Skeletal muscle satellite cell (primary cell): ENCODE results near the gene AWAT1.
"Not testable (repeated sequence)": the region's sequence is repeated elsewhere in the genome, so short reads cannot be mapped to it uniquely, and the experiment has no call there.

Experiments used
- H3K27me3 ChIP-seq: 2 replicates; pipeline ENCODE4 v1.7.0; 2013; ENCODE audit warnings: low read length; ENCODE audit not compliant: control insufficient read depth, insufficient read depth
- H3K36me3 ChIP-seq: 2 replicates; pipeline ENCODE4 v1.7.0; 2013; ENCODE audit warnings: mild to moderate bottlenecking, control low read depth, low read length; ENCODE audit not compliant: insufficient read depth
- H3K4me1 ChIP-seq: 2 replicates; pipeline ENCODE4 v1.7.0; 2013; ENCODE audit warnings: low read length; ENCODE audit not compliant: control insufficient read depth, insufficient read depth
- H3K4me2 ChIP-seq: 2 replicates; pipeline ENCODE4 v1.7.0; 2013; ENCODE audit warnings: mild to moderate bottlenecking, low read length
- H3K4me3 ChIP-seq: 2 replicates; pipeline ENCODE4 v1.7.0; 2013; ENCODE audit warnings: low read length
- H3K9ac ChIP-seq: 2 replicates; pipeline ENCODE4 v1.7.0; 2013; ENCODE audit warnings: mild to moderate bottlenecking, low read depth, low read length, moderate library complexity
- H3K9me3 ChIP-seq: replicated peaks from 2 replicates; pipeline ENCODE4 v1.7.0; 2013; ENCODE audit warnings: mild to moderate bottlenecking, control low read depth, low read length

Gene AWAT1

GRCh38 chrX:70241501-70241900, 7.0 kb downstream of the AWAT1 start:
- Histone ChIP-seq H3K4me2 (no peak overlapping the region), H3K9me3 (no peaks in the 10 kb centered on the region), H3K4me1 (no peaks in the 10 kb centered on the region), H3K27me3 (peaks cover 14% of the 10 kb centered on the region), H3K9ac (no peak overlapping the region), H3K36me3 (no peaks in the 10 kb centered on the region), H3K4me3 (no peak overlapping the region)

- H3K36me3 ChIP-seq, H3K27me3 ChIP-seq, H3K4me1 ChIP-seq, H3K9ac ChIP-seq, H3K4me3 ChIP-seq, H3K4me2 ChIP-seq, H3K9me3 ChIP-seq: not testable (repeated sequence)
These were observed 9.1 kb downstream of the AWAT1 start for GRCh38 chrX:70243601-70244000.

- H3K4me2 ChIP-seq, result no peak overlapping the region
- H3K9me3 ChIP-seq, result no peaks in the 10 kb centered on the region
- no peaks in the 10 kb centered on the region for H3K4me1 ChIP-seq
- H3K9ac ChIP-seq, result no peak overlapping the region
- H3K36me3 ChIP-seq, result no peaks in the 10 kb centered on the region
- H3K4me3 ChIP-seq, result no peak overlapping the region
- peaks cover 3% of the 10 kb centered on the region for H3K27me3 ChIP-seq
These were observed 10.4 kb downstream of the AWAT1 start for GRCh38 chrX:70244881-70245280.

- Histone ChIP-seq H3K9ac (no peak overlapping the region), H3K36me3 (no peaks in the 10 kb centered on the region), H3K9me3 (no peaks in the 10 kb centered on the region), H3K4me1 (no peaks in the 10 kb centered on the region), H3K27me3 (peaks cover 3% of the 10 kb centered on the region), H3K4me2 (no peak overlapping the region), H3K4me3 (no peak overlapping the region)
These were observed 12.8 kb downstream of the AWAT1 start for GRCh38 chrX:70247252-70247651.

- Histone ChIP-seq H3K4me3 (no peak overlapping the region), H3K9me3 (no peaks in the 10 kb centered on the region), H3K9ac (no peak overlapping the region), H3K27me3 (peaks cover 3% of the 10 kb centered on the region), H3K4me2 (no peak overlapping the region), H3K4me1 (no peaks in the 10 kb centered on the region), H3K36me3 (no peaks in the 10 kb centered on the region)
These were observed 18.0 kb downstream of the AWAT1 start for GRCh38 chrX:70252491-70252890.

DNA sequence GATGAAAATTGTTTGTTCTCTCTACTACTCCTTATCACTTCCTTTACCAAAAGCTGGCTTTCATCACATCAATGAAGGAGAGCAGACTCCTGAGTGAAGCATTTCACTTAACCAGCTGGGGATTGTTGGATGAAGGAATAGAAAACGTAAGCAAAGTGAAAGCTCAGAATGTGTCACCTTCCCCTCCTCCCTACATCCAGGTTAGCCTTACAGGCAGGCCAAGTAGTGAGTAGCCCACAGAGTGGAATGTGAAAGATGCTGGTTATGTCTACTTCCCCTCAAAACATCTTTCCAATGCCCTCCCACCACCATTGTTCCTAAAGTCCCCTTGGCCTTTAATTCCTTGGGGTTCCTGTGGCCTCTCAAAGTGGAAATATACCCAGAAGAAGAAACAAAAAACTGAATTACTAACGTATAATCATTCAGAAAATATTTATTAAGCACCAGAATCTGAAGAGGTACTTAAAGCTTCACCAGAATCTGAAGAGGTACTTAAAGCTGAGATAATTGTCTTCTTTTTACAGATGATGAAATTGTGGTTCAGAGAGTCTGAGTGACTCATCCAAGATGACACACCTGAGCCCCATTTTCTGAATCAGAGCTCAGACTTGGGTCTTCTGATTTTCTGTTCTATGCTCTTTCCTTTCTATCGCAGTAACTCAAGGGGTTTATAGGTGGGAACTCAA, 19.1 kb downstream of the AWAT1 start:
- Histone ChIP-seq H3K36me3 (no peaks in the 10 kb centered on the region), H3K9me3 (no peaks in the 10 kb centered on the region), H3K27me3 (peaks cover 3% of the 10 kb centered on the region), H3K4me2 (no peak overlapping the region), H3K4me3 (no peak overlapping the region), H3K9ac (no peak overlapping the region), H3K4me1 (no peaks in the 10 kb centered on the region)

- no peak overlapping the region for H3K4me2 ChIP-seq
- peaks cover 3% of the 10 kb centered on the region for H3K27me3 ChIP-seq
- H3K4me3 ChIP-seq, result no peak overlapping the region
- H3K9ac ChIP-seq, result no peak overlapping the region
- H3K36me3 ChIP-seq, result no peaks in the 10 kb centered on the region
- H3K4me1 ChIP-seq, result no peaks in the 10 kb centered on the region
- H3K9me3 ChIP-seq, result no peaks in the 10 kb centered on the region
These were observed 19.6 kb downstream of the AWAT1 start for GRCh38 chrX:70254063-70254400.

DNA sequence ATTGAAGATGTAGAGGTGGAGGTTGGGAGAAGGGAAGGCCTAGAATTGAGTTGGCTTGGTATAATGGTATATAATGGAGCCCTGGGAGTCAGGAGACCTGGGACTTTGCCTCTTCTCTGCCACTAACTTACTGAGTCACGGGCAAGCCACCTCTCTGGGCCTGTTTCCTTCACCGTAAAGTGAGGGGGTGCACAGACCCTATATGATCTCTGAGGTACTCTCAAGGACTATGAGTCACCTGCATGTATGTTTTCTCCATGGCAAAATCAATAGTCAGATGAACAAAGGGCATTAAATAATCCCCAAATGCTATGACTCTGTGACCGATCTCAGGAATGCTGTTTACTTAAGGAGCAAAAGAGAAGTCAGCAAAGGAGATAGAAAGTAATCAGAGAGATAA, 20.5 kb downstream of the AWAT1 start:
- Histone ChIP-seq H3K4me2 (no peak overlapping the region), H3K9me3 (no peaks in the 10 kb centered on the region), H3K4me1 (no peaks in the 10 kb centered on the region), H3K4me3 (no peak overlapping the region), H3K9ac (no peak overlapping the region), H3K36me3 (no peaks in the 10 kb centered on the region), H3K27me3 (peaks cover 3% of the 10 kb centered on the region)

GRCh38 chrX:70255452-70255851, 21.0 kb downstream of the AWAT1 start:
- no peak overlapping the region for H3K4me3 ChIP-seq
- H3K27me3 ChIP-seq, result peaks cover 3% of the 10 kb centered on the region

GRCh38 chrX:70257423-70258288, 23.2 kb downstream of the AWAT1 start:
- no peaks in the 10 kb centered on the region for H3K36me3 ChIP-seq
- H3K4me3 ChIP-seq, result no peak overlapping the region
- H3K9me3 ChIP-seq, result no peaks in the 10 kb centered on the region
- no peaks in the 10 kb centered on the region for H3K4me1 ChIP-seq
- H3K9ac ChIP-seq, result no peak overlapping the region
- H3K27me3 ChIP-seq, result peaks cover 3% of the 10 kb centered on the region
- no peak overlapping the region for H3K4me2 ChIP-seq

More at GRCh38 chrX:70255452-70255851, 21.0 kb downstream of the AWAT1 start:
- Histone ChIP-seq H3K9ac (no peak overlapping the region), H3K9me3 (no peaks in the 10 kb centered on the region), H3K4me2 (no peak overlapping the region), H3K36me3 (no peaks in the 10 kb centered on the region), H3K4me1 (no peaks in the 10 kb centered on the region)

DNA sequence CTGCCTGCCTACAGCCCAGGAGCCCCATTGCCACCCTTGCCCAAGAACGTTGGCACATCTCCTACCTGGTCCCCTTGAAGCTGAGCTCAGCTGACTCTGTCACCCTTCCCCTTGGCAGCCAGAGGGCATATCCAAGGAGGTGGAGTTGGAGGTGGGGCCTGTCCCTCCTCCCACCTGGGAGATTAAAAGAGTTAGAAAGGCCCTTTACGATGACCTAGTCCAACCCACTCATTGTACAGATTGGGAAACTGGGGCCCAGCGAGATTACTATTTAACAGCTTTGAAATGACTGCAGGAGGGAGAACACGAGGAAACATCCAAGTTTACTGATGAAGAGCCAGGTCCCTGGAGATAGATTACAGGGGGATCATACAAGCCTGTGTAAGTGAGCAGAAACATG, 25.6 kb downstream of the AWAT1 start, which contains the start of gene P2RY4:
Gene P2RY4, minus strand, starts transcription at position 101 of the 400 bp plus-strand sequence. CDS start 580 bp downstream, outside the sequence.
- Histone ChIP-seq H3K9ac (no peak within 1 kb of the TSS), H3K36me3 (no peaks in the 10 kb centered on the region), H3K9me3 (no peaks in the 10 kb centered on the region), H3K4me1 (no peaks in the 10 kb centered on the region), H3K27me3 (peaks cover 9% of the 10 kb centered on the region), H3K4me2 (no peak within 1 kb of the TSS), H3K4me3 (no peak within 1 kb of the TSS)
